ENCODE measurements around the gene CCDC159. TPM values are rescaled to one million over a fixed set of nuclear protein-coding genes. Genes with fewer than 3 reads are reported as not detected.
A peak's percentile ranks its signal among the peaks of the same experiment; 100 is the strongest.

The CCDC159 gene
- total and polyA plus RNA-seq, 2 of the 13 experiments (the other 11 are each of a cell fraction or from before 2014, with no cell fraction given), result 1.7 to 6.3 TPM

- 0 out of 2 replicates have a peak, but pooled peaks have one; percentile 17 for TF ChIP-seq TFDP1 (CRISPR knock-in tag; IDR thresholded peaks at IDR 0.05; ENCODE audit: borderline replicate concordance)
- TF ChIP-seq ZBTB40 (IDR thresholded peaks at IDR 0.05), result no peak
- 0 out of 2 replicates have a peak, but pooled peaks have one; percentile 3 for TF ChIP-seq ZBTB40 (CRISPR knock-in tag; IDR thresholded peaks at IDR 0.05)
- TF ChIP-seq PATZ1 (CRISPR knock-in tag; IDR thresholded peaks at IDR 0.05), result no peak
- no peak for TF ChIP-seq ZNF260 (CRISPR knock-in tag; IDR thresholded peaks at IDR 0.05; ENCODE audit: borderline replicate concordance, low read depth)
- 0 out of 2 replicates have a peak, but pooled peaks have one; percentile 5 for TF ChIP-seq HIVEP1 (CRISPR knock-in tag; IDR thresholded peaks at IDR 0.05)
- peak; percentile 16; the same call in 1 of the 2 replicates for TF ChIP-seq ZBTB26 (CRISPR knock-in tag; IDR thresholded peaks at IDR 0.05; ENCODE audit: borderline replicate concordance)
- TF ChIP-seq TFAP4 (IDR thresholded peaks at IDR 0.05; ENCODE audit: borderline replicate concordance, low read depth), result no peak
- peak; percentile 34; the same call in 1 of the 2 replicates for TF ChIP-seq ZFY (CRISPR knock-in tag; IDR thresholded peaks at IDR 0.05)
- no peak for TF ChIP-seq ZNF484 (CRISPR knock-in tag; IDR thresholded peaks at IDR 0.05; ENCODE audit: borderline replicate concordance, low read depth)
- TF ChIP-seq ZBTB14 (CRISPR knock-in tag; IDR thresholded peaks at IDR 0.05), result no peak
These were observed 1.1 kb upstream of the CCDC159 start (continued) for GRCh38 chr19:11345122-11345803.
